Hepatic stellate cell (primary cell): ENCODE results near the gene AKNA.

ENCODE experiments used
- DNase-seq: peaks from one replicate; pipeline ENCODE4 v3.0.0; 2011; ENCODE audit warnings: low spot score

AKNA gene

GRCh38 chr9:114387680-114388356, at the start of gene AKNA:
Gene AKNA (minus strand): TSS chr9:114387982. CDS start chr9:114381333, 6,649 bp downstream.
- peak; percentile 74 for DNase-seq

GRCh38 chr9:114437401-114437893, 49.7 kb upstream of the AKNA start:
- DNase-seq = no peak

- DNase-seq = peak; percentile 57
These were observed 47.1 kb upstream of the AKNA start for GRCh38 chr9:114434878-114435311.

GRCh38 chr9:114433720-114434255, 46.0 kb upstream of the AKNA start:
- no peak for DNase-seq

- no peak for DNase-seq
These were observed 45.3 kb upstream of the AKNA start for GRCh38 chr9:114433086-114433485.

- no peak for DNase-seq
These were observed 44.7 kb upstream of the AKNA start for GRCh38 chr9:114432323-114433067.

- DNase-seq = no peak
These were observed 44.0 kb upstream of the AKNA start for GRCh38 chr9:114431770-114432169.

GRCh38 chr9:114431003-114431402, 43.2 kb upstream of the AKNA start:
- DNase-seq = no peak

GRCh38 chr9:114430457-114430856, 42.7 kb upstream of the AKNA start:
- no peak for DNase-seq

GRCh38 chr9:114429488-114429887, 41.7 kb upstream of the AKNA start:
- DNase-seq = no peak

GRCh38 chr9:114428466-114428865, 40.7 kb upstream of the AKNA start:
- no peak for DNase-seq

- DNase-seq = no peak
These were observed 39.9 kb upstream of the AKNA start for GRCh38 chr9:114427644-114428043.

GRCh38 chr9:114426046-114426948, 38.5 kb upstream of the AKNA start:
- no peak for DNase-seq

- DNase-seq = no peak
These were observed 37.3 kb upstream of the AKNA start for GRCh38 chr9:114425126-114425525.

GRCh38 chr9:114424126-114424525, 36.3 kb upstream of the AKNA start:
- no peak for DNase-seq

GRCh38 chr9:114423181-114423580, 35.4 kb upstream of the AKNA start:
- DNase-seq = no peak

- no peak for DNase-seq
These were observed 33.4 kb upstream of the AKNA start for GRCh38 chr9:114421147-114421546.

- DNase-seq = no peak
These were observed 32.0 kb upstream of the AKNA start for GRCh38 chr9:114419796-114420195.

- DNase-seq = no peak
These were observed 30.3 kb upstream of the AKNA start for GRCh38 chr9:114418053-114418452.

- DNase-seq = peak; percentile 79
These were observed 29.7 kb upstream of the AKNA start for GRCh38 chr9:114417511-114417910.

GRCh38 chr9:114416906-114417305, 29.1 kb upstream of the AKNA start:
- DNase-seq = no peak

- DNase-seq = no peak
These were observed 28.5 kb upstream of the AKNA start for GRCh38 chr9:114416290-114416689.
